GM12878 (cell line): ENCODE results near the gene ARL4C. TPM values are rescaled to one million over a fixed set of nuclear protein-coding genes. Genes with fewer than 3 reads are reported as not detected.

Experiments
- ATAC-seq: fragments of 200-7000 bp; cut with Tn5 transposase; 3 replicates; pipeline ENCODE4 v1.9.1; 2020; ENCODE audit warnings: mild to moderate bottlenecking, moderate library complexity
- BruUV-seq: library from RNA; stranded (reverse); fragments of 400-500 nt; replicated peaks from 2 replicates; lab custom pipeline; 2021; lab: Mats Ljungman, UMichigan
- CTCF ChIA-PET: fragments of 300-600 bp; sonication (Branson Sonifier 250); formaldehyde crosslinking; extraction: SDS; loops from one replicate; lab custom pipeline; 2021; ENCODE audit warnings: inconsistent platforms; lab: Yijun Ruan, JAX
- POLR2A ChIA-PET: fragments of 350-600 bp; formaldehyde crosslinking; extraction: SDS; loops from one replicate; lab custom pipeline; 2021; ENCODE audit warnings: inconsistent platforms; lab: Charles Lee
- RAD21 ChIA-PET: fragments of 300-600 bp; sonication (Branson Sonifier 250); formaldehyde crosslinking; loops from one replicate; lab custom pipeline; 2023; ENCODE audit warnings: antibody characterized with exemption; ENCODE audit not compliant: unreplicated experiment; lab: Charles Lee
- SMC1A ChIA-PET: fragments of 300-600 bp; sonication (Branson Sonifier 250); formaldehyde crosslinking; loops from one replicate; lab custom pipeline; 2023; ENCODE audit not compliant: unreplicated experiment, uncharacterized antibody; lab: Charles Lee
- DNase-seq: peaks from one replicate; pipeline ENCODE4 v3.0.0-alpha.2; 2011; ENCODE audit warnings: low read depth, low spot score
- FAIRE-seq: peaks from 3 replicates; lab custom pipeline; 2011; peaks lifted over from hg19 to GRCh38; lab: Jason Lieb, UNC
- H2AFZ ChIP-seq: 2 replicates; pipeline ENCODE4 v1.6.0; 2011; ENCODE audit warnings: low read depth, low read length, control low read depth; ENCODE audit not compliant: control insufficient read depth
- H3K27ac ChIP-seq: 2 replicates; pipeline ENCODE4 v1.5.1; 2011; ENCODE audit warnings: control low read depth; ENCODE audit not compliant: control insufficient read depth, insufficient read depth
- H3K27me3 ChIP-seq, 2 experiments: replicated peaks in 1 of 2; 2 replicates each; pipeline versions ENCODE4 v1.6.0 to v1.6.1; 2011; ENCODE audit warnings: low read length in 1 of 2; ENCODE audit not compliant: control insufficient read depth in 2 of 2, insufficient read depth in 2 of 2
- H3K36me3 ChIP-seq, 2 experiments: 2 replicates each; pipeline ENCODE4 v1.5.1; 2011; ENCODE audit warnings: low read length in 1 of 2; ENCODE audit not compliant: control insufficient read depth in 2 of 2, insufficient read depth in 2 of 2
- H3K4me1 ChIP-seq: 2 replicates; pipeline ENCODE4 v1.6.1; 2011; ENCODE audit warnings: mild to moderate bottlenecking, low read length, moderate library complexity, mixed read lengths; ENCODE audit not compliant: control insufficient read depth, insufficient read depth
- H3K4me2 ChIP-seq: 2 replicates; pipeline ENCODE4 v1.6.0; 2011; ENCODE audit warnings: control low read depth; ENCODE audit not compliant: control insufficient read depth, insufficient read depth
- H3K4me3 ChIP-seq: fragments of 200-600 bp; sonication (generic); 2 replicates; pipeline ENCODE4 v1.5.1; 2016
- H3K79me2 ChIP-seq: 2 replicates; pipeline ENCODE4 v1.6.0; 2011; ENCODE audit warnings: low read length; ENCODE audit not compliant: control insufficient read depth, insufficient read depth
- H3K9ac ChIP-seq: 2 replicates; pipeline ENCODE4 v1.8.0; 2011; ENCODE audit warnings: low read length, control low read depth, mixed read lengths; ENCODE audit not compliant: control insufficient read depth, insufficient read depth
- H3K9me3 ChIP-seq: replicated peaks from 3 replicates; pipeline ENCODE4 v1.5.1; 2011; ENCODE audit warnings: mild to moderate bottlenecking, low read length; ENCODE audit not compliant: control insufficient read depth, insufficient read depth
- H4K20me1 ChIP-seq: 2 replicates; pipeline ENCODE4 v1.6.0; 2011; ENCODE audit not compliant: control insufficient read depth, insufficient read depth
- EP300 ChIP-seq, 2 experiments: fragments of 150-350 bp in 1 of 2; IDR thresholded peaks; 2 replicates each; pipeline ENCODE4 v1.6.1; 2011 to 2012; ENCODE audit warnings: low read depth in 2 of 2, low read length in 2 of 2, borderline replicate concordance in 1 of 2, improper control_type of control experiment in 1 of 2, inconsistent platforms in 1 of 2; ENCODE audit not compliant: control insufficient read depth in 1 of 2
- FOXK2 ChIP-seq: fragments of 450-650 bp; IDR thresholded peaks from 2 replicates; pipeline ENCODE4 v1.6.1; 2017; ENCODE audit warnings: mild to moderate bottlenecking, moderate library complexity
- HDAC6 ChIP-seq: fragments of 200-600 bp; sonication (generic); IDR thresholded peaks from one replicate; pipeline ENCODE4 v1.8.0; 2017; ENCODE audit warnings: antibody characterized with exemption; ENCODE audit not compliant: unreplicated experiment
- KAT2A ChIP-seq: conservative IDR thresholded peaks from 2 replicates; pipeline ENCODE4 v1.6.1; 2011; ENCODE audit warnings: low read depth, low read length; ENCODE audit not compliant: control insufficient read depth
- MYB ChIP-seq: fragments of 150-350 bp; IDR thresholded peaks from 2 replicates; pipeline ENCODE4 v1.6.1; 2014; ENCODE audit warnings: mild to moderate bottlenecking, low read depth, low read length, borderline replicate concordance
- NFXL1 ChIP-seq: fragments of 450-650 bp; IDR thresholded peaks from 2 replicates; pipeline ENCODE4 v1.6.1; 2017; ENCODE audit warnings: antibody characterized with exemption, mild to moderate bottlenecking, borderline replicate concordance
- NRF1 ChIP-seq: conservative IDR thresholded peaks from 2 replicates; pipeline ENCODE4 v1.6.1; 2011; ENCODE audit warnings: mild to moderate bottlenecking, low read depth, low read length, improper control_type of control experiment
- POU2F2 ChIP-seq: IDR thresholded peaks from 3 replicates; pipeline ENCODE4 v1.6.1; 2011; ENCODE audit warnings: low read depth, mild to moderate bottlenecking, low read length, borderline replicate concordance
- RAD21 ChIP-seq: IDR thresholded peaks from 2 replicates; pipeline ENCODE4 v1.6.1; 2011; ENCODE audit warnings: mild to moderate bottlenecking, low read depth, low read length, moderate library complexity; ENCODE audit not compliant: insufficient read depth
- SMAD1 ChIP-seq: fragments of 450-650 bp; IDR thresholded peaks from 2 replicates; pipeline ENCODE4 v1.6.1; 2018; ENCODE audit warnings: mild to moderate bottlenecking, low read depth; ENCODE audit not compliant: partially characterized antibody
- STAT1 ChIP-seq: fragments of 450-650 bp; conservative IDR thresholded peaks from 2 replicates; pipeline ENCODE4 v1.6.1; 2014; ENCODE audit warnings: antibody characterized with exemption, mild to moderate bottlenecking
- ZBED1 ChIP-seq: IDR thresholded peaks from 2 replicates; pipeline ENCODE4 v1.6.1; 2016; ENCODE audit warnings: borderline replicate concordance
- WGBS: methylation state at CpG from one replicate; pipeline ENCODE4 v1.1.6; 2016; ENCODE audit warnings: low lambda C conversion rate; ENCODE audit not compliant: insufficient replicate concordance, insufficient coverage; ENCODE audit errors: missing lambda C conversion rate; 5-methylcytosine and 5-hydroxymethylcytosine counted together
- in situ Hi-C: fragments of 300-500 bp; cut with MboI; formaldehyde crosslinking; loops from 9 replicates; pipeline ENCODE4 v1.14.3; 2018; ENCODE audit warnings: mixed read lengths
- intact Hi-C: fragments of 100-400 bp; cut with micrococcal nuclease; formaldehyde crosslinking; loops from one replicate; pipeline ENCODE4 v1.14.2; 2022; ENCODE audit not compliant: unreplicated experiment
- polyA plus RNA-seq, 11 experiments: library from polyadenylated mRNA; depleted of rRNA in 4 of 11; unstranded in 6 of 11; stranded (reverse) in 5 of 11; fragments of >200 nt; fragmentation: Nextera tagmentation in 4 of 11; fragmentation: Illumina TruSeq in 1 of 11; extraction: Ambion mirVana in 4 of 11; extraction: Trizol in 1 of 11; gene quantifications; 1 replicate in 1 of 11; 2 replicates in 10 of 11; pipeline versions ENCODE4 v1.2.1 to v1.2.3, GENCODE V29; 2011 to 2016; ENCODE audit warnings: inconsistent platforms in 2 of 11, missing spikeins in 2 of 11, low read depth in 1 of 11
- total RNA-seq, 4 experiments: library from RNA; depleted of rRNA in 3 of 4; stranded (reverse); fragments of >200 nt in 3 of 4; fragmentation: Illumina TruSeq in 1 of 4; extraction: Trizol in 1 of 4; gene quantifications; 2 replicates each; pipeline versions ENCODE4 v1.2.1 to v1.2.3, GENCODE V29; 2013 to 2021
- TF ChIP-seq, protein P1 (sequence below): IDR thresholded peaks from 2 replicates; pipeline ENCODE4 v1.6.1; 2011; ENCODE audit warnings: low read depth, low read length, improper control_type of control experiment, borderline replicate concordance

The ARL4C gene
- total and polyA plus RNA-seq, 10 of the 15 experiments (the other 5 are each of a cell fraction or from before 2014, with no cell fraction given), result 0.03 to 0.72 (median 0.06) TPM; not detected in 4

DNA sequence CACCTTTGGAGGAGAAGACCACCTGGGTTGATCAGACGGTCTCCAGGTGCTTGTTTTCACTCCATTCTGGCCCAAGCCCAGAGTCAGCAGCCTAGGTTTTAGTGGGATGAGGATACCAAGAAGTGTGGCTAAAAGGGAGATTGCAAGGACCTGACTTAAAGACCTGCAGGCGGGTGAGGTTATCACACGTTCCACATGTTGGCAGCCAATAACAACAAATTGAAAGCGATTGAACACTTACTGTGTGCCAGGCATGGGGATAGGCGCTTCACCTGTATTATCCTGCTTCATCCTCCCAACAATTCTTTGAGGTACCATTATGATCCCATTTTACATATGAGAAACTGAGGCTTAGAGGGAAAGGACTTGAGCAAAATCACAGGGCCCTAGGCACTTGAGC is 5.0 kb downstream of the ARL4C start:
- Histone ChIP-seq H3K36me3 (no peaks in the 10 kb centered on the region), H3K79me2 (no peaks in the 10 kb centered on the region; the same call in none of the 2 replicates), H3K4me1 (peaks cover 18% of the 10 kb centered on the region), H3K4me3 (no peak overlapping the region), H3K27ac (no peak overlapping the region), H4K20me1 (no peaks in the 10 kb centered on the region), H3K4me2 (no peak overlapping the region), H3K9me3 (no peaks in the 10 kb centered on the region), H3K27me3 (peaks cover 3 to 11% of the 10 kb centered on the region in 2 experiments), H3K9ac (no peak overlapping the region), H2AFZ (no peak overlapping the region)
- in situ Hi-C loops (no loop called here), intact Hi-C loops (loop anchor here (1.0 to 5.0 kb wide), 2 partner anchors 80 to 200 kb away; no protein-coding TSS in a partner anchor)
- no TSS peak for BruUV-seq
- RAD21 ChIA-PET, result no interaction called here
- TF ChIP-seq MYB, result no peak
- TF ChIP-seq POU2F2, result no peak
- TF ChIP-seq NRF1, result no peak
- TF ChIP-seq EP300 (IDR thresholded peaks at IDR 0.05; ENCODE audit: borderline replicate concordance in 1 of 2, control insufficient read depth in 1 of 2, low read depth in 2 of 2, low read length in 2 of 2), result no peak
- TF ChIP-seq NFXL1, result no peak
- TF ChIP-seq, protein P1, sequence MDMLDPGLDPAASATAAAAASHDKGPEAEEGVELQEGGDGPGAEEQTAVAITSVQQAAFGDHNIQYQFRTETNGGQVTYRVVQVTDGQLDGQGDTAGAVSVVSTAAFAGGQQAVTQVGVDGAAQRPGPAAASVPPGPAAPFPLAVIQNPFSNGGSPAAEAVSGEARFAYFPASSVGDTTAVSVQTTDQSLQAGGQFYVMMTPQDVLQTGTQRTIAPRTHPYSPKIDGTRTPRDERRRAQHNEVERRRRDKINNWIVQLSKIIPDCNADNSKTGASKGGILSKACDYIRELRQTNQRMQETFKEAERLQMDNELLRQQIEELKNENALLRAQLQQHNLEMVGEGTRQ, result no peak
- TF ChIP-seq SMAD1, result no peak
- TF ChIP-seq ZBED1, result no peak
- TF ChIP-seq HDAC6, result no peak
- no peak for TF ChIP-seq STAT1
- no peak for TF ChIP-seq RAD21
- TF ChIP-seq FOXK2, result no peak
- no peak for TF ChIP-seq KAT2A
- 82% methylated on average over 5 of the region's 5 CpGs for WGBS
- FAIRE-seq, result no peak
- POLR2A ChIA-PET, result no interaction called here
- no peak for DNase-seq
- no peak for ATAC-seq
- SMC1A ChIA-PET, result no interaction called here
- CTCF ChIA-PET, result no interaction called here
